HG02973 (cell line): ENCODE data around the gene COA5.

Experiments used
- ATAC-seq: cut with Tn5 transposase; IDR thresholded peaks from one replicate; pipeline ENCODE4 v1.9.1; 2021; ENCODE audit warnings: moderate library complexity; ENCODE audit not compliant: unreplicated experiment

The COA5 gene

DNA sequence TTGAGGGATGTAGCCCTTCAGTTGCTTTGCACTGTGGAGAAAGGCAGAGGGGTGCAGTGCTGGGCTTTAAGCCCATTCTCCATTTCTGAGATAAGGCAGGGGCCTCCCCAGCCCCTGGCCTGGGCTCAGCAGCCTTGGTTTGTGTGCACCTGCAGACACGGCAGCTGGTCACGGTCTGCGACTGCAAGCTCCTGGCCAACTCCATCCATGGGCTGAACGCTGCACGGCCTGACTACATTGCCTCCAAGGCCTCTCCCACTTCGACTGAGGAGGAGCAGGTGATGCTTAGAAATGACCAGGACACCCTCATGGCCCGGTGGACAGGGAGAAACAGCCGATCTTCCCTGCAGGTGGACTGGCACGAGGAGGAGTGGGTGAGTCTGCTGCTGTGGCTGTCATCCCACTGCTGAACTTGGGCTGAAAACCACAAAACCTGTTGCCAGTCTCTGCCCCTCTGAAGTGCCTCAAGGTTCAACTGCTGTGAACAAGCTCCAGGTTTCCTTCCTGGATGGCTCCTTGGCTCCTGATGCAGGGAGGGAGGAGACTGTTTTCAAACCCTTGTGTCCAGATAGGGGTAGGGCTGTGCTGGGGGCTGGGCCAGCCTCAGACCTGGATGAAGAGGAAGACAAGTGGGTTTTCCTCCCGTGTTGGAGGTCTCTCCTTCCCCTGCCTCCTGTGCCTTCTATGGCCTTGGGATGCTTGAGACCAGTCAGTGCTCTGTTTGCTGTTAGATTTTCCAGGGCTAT lies 54.0 kb downstream of the COA5 start:
- ATAC-seq: no peak

DNA sequence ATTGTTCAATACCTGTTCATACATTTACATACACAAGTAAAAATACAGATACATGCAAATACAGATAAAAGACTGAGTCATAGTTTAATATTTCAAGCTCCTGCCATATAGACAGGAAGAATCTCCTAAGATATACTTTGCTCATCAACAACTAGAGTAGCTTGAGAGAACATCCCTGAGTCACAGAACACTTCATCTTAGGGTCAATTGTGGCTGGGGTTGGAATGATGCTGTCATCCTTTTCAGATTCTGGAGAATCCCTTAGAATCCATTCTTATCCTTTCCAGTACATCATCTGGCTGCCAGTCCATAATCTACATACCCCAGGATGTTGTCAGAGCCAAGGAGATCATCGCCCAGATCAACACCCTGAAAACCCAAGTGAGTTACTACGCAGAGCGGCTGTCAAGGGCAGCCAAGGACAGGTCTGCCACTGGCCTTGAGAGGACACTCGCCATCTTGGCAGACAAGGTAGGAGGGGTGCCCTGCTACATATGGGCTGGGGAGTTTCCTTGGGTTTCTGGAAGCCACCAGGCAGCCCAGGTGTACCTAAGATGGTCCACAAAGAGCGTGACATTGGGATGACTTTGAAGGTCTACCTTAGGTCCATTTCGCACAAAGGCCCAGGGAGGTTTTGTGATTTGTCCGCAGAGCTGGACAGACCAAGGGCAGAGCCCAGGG lies 55.7 kb downstream of the COA5 start:
- ATAC-seq: no peak

DNA sequence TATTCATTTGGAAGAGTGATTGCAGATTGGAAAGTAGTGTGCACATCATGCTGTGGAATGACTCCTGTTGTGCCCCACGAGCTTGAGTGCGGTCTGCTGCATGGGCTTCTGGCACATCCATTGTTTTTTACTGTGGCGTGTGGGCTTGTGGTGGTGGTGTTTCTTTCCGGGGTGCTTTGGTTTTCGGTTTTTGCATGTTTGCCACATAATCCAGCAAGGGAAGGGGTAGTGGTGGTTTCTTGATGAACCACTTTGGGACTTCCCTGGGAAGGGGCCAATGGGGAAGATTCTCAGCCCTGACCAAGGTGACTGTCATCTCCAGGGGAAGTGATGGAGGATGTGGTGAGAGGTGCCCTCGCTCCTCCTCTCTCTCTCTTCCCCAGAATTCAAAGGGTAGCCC lies 57.0 kb downstream of the COA5 start:
- no peak for ATAC-seq

DNA sequence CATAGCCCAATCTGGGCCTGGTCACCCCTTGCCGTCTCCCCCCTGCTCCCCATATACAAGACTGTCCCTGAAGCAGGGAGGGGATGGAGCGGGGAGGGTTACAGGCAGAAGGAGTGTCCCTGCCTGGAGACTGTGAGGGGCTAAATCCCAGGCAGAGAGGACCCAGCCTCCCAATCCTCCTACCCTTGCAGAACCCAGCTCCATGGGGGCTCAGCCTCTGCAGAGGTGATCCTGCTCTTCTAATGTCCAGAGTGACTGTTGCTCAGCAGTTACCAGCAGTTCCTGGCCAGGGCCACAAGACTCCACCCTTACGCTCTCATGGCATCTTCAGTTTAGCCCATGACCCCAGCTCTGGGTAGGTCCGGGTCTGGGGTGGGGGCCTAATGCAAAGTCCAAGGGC lies 58.1 kb downstream of the COA5 start:
- ATAC-seq: no peak
